Natural killer cell (primary cell): Measurements from ENCODE around the gene PPP6R1. TPM values are rescaled to one million over a fixed set of nuclear protein-coding genes. Genes with fewer than 3 reads are reported as not detected.

Source experiments
- ATAC-seq, 3 donors: fragments of 150-1000 bp in 2 of 3; fragments of 200-7000 bp in 1 of 3; cut with Tn5 transposase; 1 replicate in 1 of 3; 2 replicates in 2 of 3; pipeline ENCODE4 v1.10.0; 2021; ENCODE audit warnings: mild to moderate bottlenecking in 2 of 3, moderate library complexity in 2 of 3
- DNase-seq, 2 donors: peaks; one replicate each; pipeline versions ENCODE4 v3.0.0 to v3.0.0-alpha.2; 2013 to 2021; ENCODE audit warnings: mixed read lengths in 1 of 2
- H3K27ac ChIP-seq: one replicate; pipeline ENCODE4 v1.5.1; 2013; ENCODE audit warnings: mild to moderate bottlenecking, low read length
- H3K27me3 ChIP-seq: one replicate; pipeline ENCODE4 v1.6.1; 2013; ENCODE audit warnings: low read length; ENCODE audit not compliant: control insufficient read depth, insufficient read depth
- H3K36me3 ChIP-seq: one replicate; pipeline ENCODE4 v1.6.1; 2013; ENCODE audit warnings: low read length; ENCODE audit not compliant: control insufficient read depth, insufficient read depth
- H3K4me1 ChIP-seq: one replicate; pipeline ENCODE4 v1.6.1; 2013; ENCODE audit warnings: low read length; ENCODE audit not compliant: control insufficient read depth, insufficient read depth
- H3K4me3 ChIP-seq: one replicate; pipeline ENCODE4 v1.5.1; 2013; ENCODE audit warnings: low read length
- H3K9me3 ChIP-seq: one replicate; pipeline ENCODE4 v1.6.1; 2013; ENCODE audit warnings: low read length; ENCODE audit not compliant: control insufficient read depth, insufficient read depth
- H3K27ac Mint-ChIP-seq, 2 donors: one replicate each; pipeline ENCODE4 v1.8.0; 2022; ENCODE audit warnings: mild to moderate bottlenecking in 2 of 2, mixed read lengths in 2 of 2, moderate library complexity in 1 of 2
- H3K27me3 Mint-ChIP-seq, 2 donors: one replicate each; pipeline ENCODE4 v1.8.0; 2022; ENCODE audit warnings: low read depth in 2 of 2, mixed read lengths in 2 of 2
- H3K36me3 Mint-ChIP-seq: one replicate; pipeline ENCODE4 v1.8.0; 2022; ENCODE audit warnings: mixed read lengths
- H3K4me1 Mint-ChIP-seq, 2 donors: one replicate each; pipeline ENCODE4 v1.8.0; 2022; ENCODE audit warnings: mixed read lengths in 2 of 2
- H3K4me3 Mint-ChIP-seq: one replicate; pipeline ENCODE4 v1.8.0; 2022; ENCODE audit warnings: mild to moderate bottlenecking, moderate library complexity, mixed read lengths
- H3K9me3 Mint-ChIP-seq, 2 donors: one replicate each; pipeline ENCODE4 v1.8.0; 2022; ENCODE audit warnings: mixed read lengths in 2 of 2
- CTCF ChIP-seq: fragments of 200-600 bp; IDR thresholded peaks from one replicate; pipeline ENCODE4 v1.8.0; 2022; ENCODE audit warnings: antibody characterized with exemption
- WGBS: methylation state at CpG from one replicate; pipeline ENCODE4 v1.1.7; 2013; ENCODE audit warnings: missing lambda C conversion rate; ENCODE audit not compliant: insufficient coverage; 5-methylcytosine and 5-hydroxymethylcytosine counted together
- intact Hi-C: fragments of 100-400 bp; cut with micrococcal nuclease; formaldehyde crosslinking; loops from one replicate; pipeline ENCODE4 v1.14.2; 2022
- total RNA-seq, 4 donors: library from RNA; stranded (reverse); fragments of 120-200 nt in 1 of 4; gene quantifications; one replicate each; pipeline versions ENCODE4 v1.2.3 to v1.2.4, GENCODE V29; 2013 to 2022

The PPP6R1 gene
- total RNA-seq, 3 donors from 2014 or later (not counting 1 experiment from before 2014, with no cell fraction given) = 252 to 275 (median 260) TPM

DNA sequence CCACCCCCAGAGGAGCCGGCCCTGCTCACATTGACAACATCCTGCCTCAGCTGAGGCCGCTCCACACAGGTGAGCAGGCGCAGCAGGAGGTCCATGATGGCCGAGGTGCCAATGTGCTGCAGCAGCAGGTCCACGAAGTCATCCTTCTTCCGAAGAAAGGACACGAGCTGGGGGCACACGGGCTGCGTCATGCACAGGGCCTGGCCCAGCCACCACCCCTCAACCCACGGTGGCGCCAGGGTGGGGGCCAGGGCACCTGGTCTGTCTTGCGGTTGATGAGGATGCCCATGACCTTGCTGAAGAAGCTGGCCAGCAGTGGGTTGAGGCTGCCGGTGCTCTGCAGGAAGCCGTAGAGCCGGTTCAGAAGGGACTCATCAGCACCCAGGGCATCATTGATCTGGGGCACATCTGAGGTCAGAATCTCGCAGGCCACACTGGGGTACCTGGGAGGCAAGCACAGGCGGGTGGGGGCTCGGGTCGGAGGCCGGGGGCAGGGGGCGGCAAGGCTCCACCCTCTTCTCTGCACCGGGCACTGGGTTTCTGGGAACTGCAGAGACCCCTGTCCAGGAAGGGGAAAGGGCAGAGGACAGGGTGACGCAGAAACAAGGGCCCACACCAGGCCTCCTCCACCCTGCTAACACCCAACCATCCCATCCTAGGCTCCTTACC is 13.4 kb downstream of the PPP6R1 start:
- H3K4me1 ChIP-seq = peaks cover 37% of the 10 kb centered on the region
- WGBS = 95% methylated on average over 23 of the region's 23 CpGs
- H3K4me3 Mint-ChIP-seq = no peak overlapping the region
- H3K9me3 Mint-ChIP-seq = no peaks in the 10 kb centered on the region
- no peaks in the 10 kb centered on the region for H3K27me3 ChIP-seq
- DNase-seq (no peak), ATAC-seq (no peak)
- TF ChIP-seq CTCF = no peak
- H3K27ac Mint-ChIP-seq = peak overlapping the region in 1 of 2 donors; percentile 31
- H3K4me3 ChIP-seq = no peak overlapping the region
- H3K36me3 Mint-ChIP-seq = peaks cover 7% of the 10 kb centered on the region
- peaks cover 65% of the 10 kb centered on the region for H3K36me3 ChIP-seq
- H3K4me1 Mint-ChIP-seq = peaks cover 16 to 29% of the 10 kb centered on the region in 2 donors
- H3K9me3 ChIP-seq = no peaks in the 10 kb centered on the region
- intact Hi-C loops = no loop called here
- H3K27me3 Mint-ChIP-seq = no peaks in the 10 kb centered on the region
- no peak overlapping the region for H3K27ac ChIP-seq

DNA sequence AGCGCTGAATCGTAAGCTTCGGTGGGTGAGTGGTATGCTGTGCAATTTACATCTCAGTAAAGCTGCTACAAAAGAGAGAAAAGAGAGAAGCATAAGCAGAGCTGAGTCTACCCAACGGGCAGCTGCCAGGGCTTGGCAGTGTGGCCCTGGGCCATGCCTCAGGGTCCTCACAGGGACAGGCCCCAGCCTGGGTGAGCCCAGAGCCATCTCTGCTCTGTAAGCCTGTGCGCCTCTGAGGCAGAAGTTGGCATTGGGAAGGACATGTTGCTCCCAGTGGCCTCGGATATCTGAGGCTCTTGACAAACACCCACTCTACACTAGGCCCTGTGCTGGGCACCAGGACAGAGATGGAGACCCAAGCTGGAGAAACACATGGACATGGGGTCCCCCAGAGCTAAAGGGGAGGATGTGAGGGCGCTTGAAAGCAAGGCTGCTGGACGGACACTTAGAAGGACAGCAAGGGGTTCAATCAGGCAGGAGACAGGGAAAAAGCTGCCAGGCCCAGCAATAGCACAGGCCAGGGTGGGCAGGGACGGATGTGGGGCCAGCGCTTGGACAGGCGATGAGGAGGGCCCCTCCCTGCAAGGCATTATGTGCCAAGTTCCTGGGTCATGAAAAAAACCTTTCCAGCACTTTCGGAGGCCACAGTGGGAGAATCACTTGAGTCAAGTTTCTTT is 14.7 kb downstream of the PPP6R1 start:
- Histone ChIP-seq H3K9me3 (no peaks in the 10 kb centered on the region), H3K4me3 (no peak overlapping the region), H3K27ac (no peak overlapping the region), H3K4me1 (peaks cover 26% of the 10 kb centered on the region), H3K36me3 (peaks cover 73% of the 10 kb centered on the region), H3K27me3 (no peaks in the 10 kb centered on the region)
- no peak overlapping the region for H3K4me3 Mint-ChIP-seq
- intact Hi-C loops = no loop called here
- ATAC-seq (no peak), DNase-seq (no peak)
- TF ChIP-seq CTCF = no peak
- H3K36me3 Mint-ChIP-seq = peaks cover 7% of the 10 kb centered on the region
- H3K4me1 Mint-ChIP-seq = peaks cover 15 to 26% of the 10 kb centered on the region in 2 donors
- H3K27me3 Mint-ChIP-seq = no peaks in the 10 kb centered on the region
- no peak overlapping the region for H3K27ac Mint-ChIP-seq
- 97% methylated on average over 12 of the region's 12 CpGs for WGBS
- H3K9me3 Mint-ChIP-seq = no peaks in the 10 kb centered on the region

GRCh38 chr19:55242517-55242916 is 16.3 kb downstream of the PPP6R1 start:
- 96% methylated on average over 7 of the region's 7 CpGs for WGBS
- ATAC-seq (no peak), DNase-seq (no peak)
- peaks cover 7% of the 10 kb centered on the region for H3K36me3 Mint-ChIP-seq
- intact Hi-C loops = no loop called here
- no peak for TF ChIP-seq CTCF
- peaks cover 11% of the 10 kb centered on the region for H3K4me1 ChIP-seq
- no peak overlapping the region for H3K4me3 ChIP-seq
- H3K27ac Mint-ChIP-seq = peak overlapping the region in 1 of 2 donors; percentile 27
- H3K27ac ChIP-seq = no peak overlapping the region
- H3K4me1 Mint-ChIP-seq = peaks cover 5 to 10% of the 10 kb centered on the region in 2 donors
- no peaks in the 10 kb centered on the region for H3K27me3 ChIP-seq
- H3K9me3 ChIP-seq = no peaks in the 10 kb centered on the region
- no peak overlapping the region for H3K4me3 Mint-ChIP-seq
- H3K36me3 ChIP-seq = peaks cover 89% of the 10 kb centered on the region
- H3K27me3 Mint-ChIP-seq = no peaks in the 10 kb centered on the region
- no peaks in the 10 kb centered on the region for H3K9me3 Mint-ChIP-seq
